H1 (cell line): ENCODE data around the gene HENMT1. TPM values are rescaled to one million over a fixed set of nuclear protein-coding genes. Genes with fewer than 3 reads are reported as not detected.
A peak's percentile ranks its signal among the peaks of the same experiment; 100 is the strongest.

Experiments used
- ASH2L ChIP-seq: fragments of 200-600, 300-600 bp; sonication (generic); IDR thresholded peaks from one replicate; pipeline ENCODE4 v1.7.1; 2017; ENCODE audit warnings: low read length
- BACH1 ChIP-seq: IDR thresholded peaks from 2 replicates; pipeline ENCODE4 v1.6.1; 2012; ENCODE audit warnings: low read length, improper control_type of control experiment
- CTBP2 ChIP-seq: IDR thresholded peaks from 2 replicates; pipeline ENCODE4 v1.7.0; 2011; ENCODE audit warnings: borderline replicate concordance, mild to moderate bottlenecking, moderate library complexity, mixed read lengths, low read length; ENCODE audit not compliant: insufficient read depth, insufficient read length
- PHF8 ChIP-seq: fragments of 200-600 bp; sonication (generic); conservative IDR thresholded peaks from 2 replicates; pipeline ENCODE4 v1.7.1; 2012; ENCODE audit warnings: low read depth, mild to moderate bottlenecking, inconsistent platforms, low read length, moderate library complexity
- POLR2A ChIP-seq, 2 experiments: IDR thresholded peaks; 1 replicate in 1 of 2; 2 replicates in 1 of 2; pipeline ENCODE4 v1.6.1; 2011; ENCODE audit warnings: low read depth in 2 of 2, low read length in 2 of 2, mild to moderate bottlenecking in 2 of 2; ENCODE audit errors: control extremely low read depth in 1 of 2
- SIRT6 ChIP-seq: IDR thresholded peaks from one replicate; pipeline ENCODE4 v1.7.1; 2012; ENCODE audit warnings: low read length, inconsistent platforms
- polyA plus RNA-seq, 7 experiments: library from polyadenylated mRNA; depleted of rRNA in 3 of 7; stranded (reverse) in 5 of 7; unstranded in 2 of 7; fragments of >200 nt in 5 of 7; fragments of 200-250 nt in 2 of 7; gene quantifications; 1 replicate in 5 of 7; 2 replicates in 1 of 7; 4 replicates in 1 of 7; pipeline versions ENCODE4 v1.2.1 to v1.2.3, GENCODE V29; 2011 to 2013; ENCODE audit warnings: missing spikeins in 2 of 7, mixed read lengths in 2 of 7
- total RNA-seq: library from RNA; stranded (reverse); fragmentation: NEBNext Ultra II Directional; extraction: Animal tissue kit (Norgen Biotek cat#: 25700); gene quantifications from 2 replicates; pipeline ENCODE4 v1.2.1, GENCODE V29; 2021
- TF ChIP-seq, protein P1 (sequence below): IDR thresholded peaks from 2 replicates; pipeline ENCODE4 v1.6.1; 2012; ENCODE audit warnings: inconsistent platforms

Gene HENMT1
- total and polyA plus RNA-seq, 2 of the 8 experiments (the other 6 are each of a cell fraction or from before 2014, with no cell fraction given): 2.9 to 5.6 TPM

DNA sequence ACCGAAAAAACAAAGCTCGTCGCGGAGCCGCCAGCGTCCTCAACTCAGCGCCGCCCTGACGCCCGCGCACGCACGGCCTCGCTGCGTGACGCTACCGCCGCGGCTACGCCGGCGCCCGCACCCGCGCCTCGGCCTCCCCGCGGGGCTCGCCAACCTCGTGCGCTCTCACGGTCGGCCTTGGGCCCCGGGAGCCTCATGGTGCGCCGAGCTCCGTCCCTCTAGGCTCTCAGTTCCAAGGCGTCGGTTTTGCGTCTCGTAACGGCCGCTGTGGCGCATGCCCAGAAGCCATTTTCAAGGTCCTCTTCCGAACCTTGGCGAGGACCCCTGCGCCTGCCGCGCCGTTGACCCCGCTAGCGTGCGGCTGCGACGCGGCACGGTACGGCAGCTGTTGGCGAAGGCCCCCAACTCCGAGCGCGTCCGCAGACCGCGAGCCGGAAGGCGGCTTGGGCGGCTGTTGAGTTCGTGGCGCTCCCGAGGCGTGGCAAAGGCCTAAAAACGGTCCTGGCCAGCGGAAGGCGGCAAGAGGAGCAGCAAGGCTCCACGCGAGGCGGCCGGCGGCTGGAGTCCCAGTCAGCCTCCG is at the start of gene HENMT1 (continued):
- TF ChIP-seq CTBP2: no peak
- TF ChIP-seq SIRT6: no peak
- TF ChIP-seq, protein P1, sequence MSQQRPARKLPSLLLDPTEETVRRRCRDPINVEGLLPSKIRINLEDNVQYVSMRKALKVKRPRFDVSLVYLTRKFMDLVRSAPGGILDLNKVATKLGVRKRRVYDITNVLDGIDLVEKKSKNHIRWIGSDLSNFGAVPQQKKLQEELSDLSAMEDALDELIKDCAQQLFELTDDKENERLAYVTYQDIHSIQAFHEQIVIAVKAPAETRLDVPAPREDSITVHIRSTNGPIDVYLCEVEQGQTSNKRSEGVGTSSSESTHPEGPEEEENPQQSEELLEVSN: peak; percentile 91
- TF ChIP-seq PHF8: peak; percentile 38; the same call in 1 of the 2 replicates
- no peak for TF ChIP-seq BACH1
- TF ChIP-seq POLR2A (IDR thresholded peaks at IDR 0.05; ENCODE audit: control extremely low read depth in 1 of 2, low read depth in 2 of 2, low read length in 2 of 2): peak; percentile 58 to 60
- TF ChIP-seq ASH2L: peak; percentile 28
